H1 (cell line): Measurements from ENCODE around the gene POLE. TPM values are rescaled to one million over a fixed set of nuclear protein-coding genes. Genes with fewer than 3 reads are reported as not detected.

Experiments used
- CHD7 ChIP-seq: fragments of 300-600 bp; sonication (generic); IDR thresholded peaks from 2 replicates; pipeline ENCODE4 v1.7.1; 2012; ENCODE audit warnings: low read length, moderate library complexity, mild to moderate bottlenecking, inconsistent platforms; ENCODE audit not compliant: insufficient replicate concordance
- polyA plus RNA-seq, 7 experiments: library from polyadenylated mRNA; depleted of rRNA in 3 of 7; stranded (reverse) in 5 of 7; unstranded in 2 of 7; fragments of >200 nt in 5 of 7; fragments of 200-250 nt in 2 of 7; gene quantifications; 1 replicate in 5 of 7; 2 replicates in 1 of 7; 4 replicates in 1 of 7; pipeline versions ENCODE4 v1.2.1 to v1.2.3, GENCODE V29; 2011 to 2013; ENCODE audit warnings: missing spikeins in 2 of 7, mixed read lengths in 2 of 7
- total RNA-seq: library from RNA; stranded (reverse); fragmentation: NEBNext Ultra II Directional; extraction: Animal tissue kit (Norgen Biotek cat#: 25700); gene quantifications from 2 replicates; pipeline ENCODE4 v1.2.1, GENCODE V29; 2021

The POLE gene
- total and polyA plus RNA-seq, 2 of the 8 experiments (the other 6 are each of a cell fraction or from before 2014, with no cell fraction given): 59.7 to 115 TPM

- no peak for TF ChIP-seq CHD7
- TF ChIP-seq, all 59 proteins: peak for 0
These were observed 75.5 kb downstream of the POLE start (continued) for GRCh38 chr12:132611620-132612019.
